Progenitor cell of endocrine pancreas (in vitro differentiated cells): ENCODE data around the gene SYT1. TPM values are rescaled to one million over a fixed set of nuclear protein-coding genes. Genes with fewer than 3 reads are reported as not detected.

Experiments used
- DNase-seq: peaks from one replicate; pipeline ENCODE4 v3.0.0; 2021; ENCODE audit warnings: low spot score; ENCODE audit not compliant: unreplicated experiment
- H3K27ac Mint-ChIP-seq: 2 replicates; pipeline ENCODE4 v1.8.0; 2021; ENCODE audit warnings: mild to moderate bottlenecking, moderate library complexity, mixed read lengths
- H3K27me3 Mint-ChIP-seq: 2 replicates; pipeline ENCODE4 v1.8.0; 2021; ENCODE audit warnings: mixed read lengths
- H3K36me3 Mint-ChIP-seq: 2 replicates; pipeline ENCODE4 v1.8.0; 2022; ENCODE audit warnings: mixed read lengths; ENCODE audit not compliant: insufficient read depth
- H3K4me1 Mint-ChIP-seq: 2 replicates; pipeline ENCODE4 v1.8.0; 2021; ENCODE audit warnings: low read depth, mixed read lengths
- H3K4me3 Mint-ChIP-seq: 2 replicates; pipeline ENCODE4 v1.8.0; 2021; ENCODE audit warnings: low read depth, mild to moderate bottlenecking, moderate library complexity, mixed read lengths
- H3K9me3 Mint-ChIP-seq: 2 replicates; pipeline ENCODE4 v1.8.0; 2021; ENCODE audit warnings: low read depth, mixed read lengths
- total RNA-seq: library from RNA; stranded (reverse); gene quantifications from 2 replicates; pipeline ENCODE4 v1.2.1, GENCODE V29; 2021
- TF ChIP-seq, protein P1 (sequence below): fragments of 200-600 bp; sonication (generic); IDR thresholded peaks from one replicate; pipeline ENCODE4 v1.5.0; 2021; ENCODE audit warnings: antibody characterized with exemption, mild to moderate bottlenecking; ENCODE audit not compliant: unreplicated experiment

The SYT1 gene
- total RNA-seq, 1 donor from 2014 or later: 4.3 TPM

GRCh38 chr12:78952552-78952929, 88.0 kb downstream of the SYT1 start:
- TF ChIP-seq, protein P1, sequence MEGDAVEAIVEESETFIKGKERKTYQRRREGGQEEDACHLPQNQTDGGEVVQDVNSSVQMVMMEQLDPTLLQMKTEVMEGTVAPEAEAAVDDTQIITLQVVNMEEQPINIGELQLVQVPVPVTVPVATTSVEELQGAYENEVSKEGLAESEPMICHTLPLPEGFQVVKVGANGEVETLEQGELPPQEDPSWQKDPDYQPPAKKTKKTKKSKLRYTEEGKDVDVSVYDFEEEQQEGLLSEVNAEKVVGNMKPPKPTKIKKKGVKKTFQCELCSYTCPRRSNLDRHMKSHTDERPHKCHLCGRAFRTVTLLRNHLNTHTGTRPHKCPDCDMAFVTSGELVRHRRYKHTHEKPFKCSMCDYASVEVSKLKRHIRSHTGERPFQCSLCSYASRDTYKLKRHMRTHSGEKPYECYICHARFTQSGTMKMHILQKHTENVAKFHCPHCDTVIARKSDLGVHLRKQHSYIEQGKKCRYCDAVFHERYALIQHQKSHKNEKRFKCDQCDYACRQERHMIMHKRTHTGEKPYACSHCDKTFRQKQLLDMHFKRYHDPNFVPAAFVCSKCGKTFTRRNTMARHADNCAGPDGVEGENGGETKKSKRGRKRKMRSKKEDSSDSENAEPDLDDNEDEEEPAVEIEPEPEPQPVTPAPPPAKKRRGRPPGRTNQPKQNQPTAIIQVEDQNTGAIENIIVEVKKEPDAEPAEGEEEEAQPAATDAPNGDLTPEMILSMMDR: no peak
- Mint-ChIP-seq H3K36me3 (no peaks in the 10 kb centered on the region), H3K4me3 (no peak overlapping the region), H3K27me3 (no peaks in the 10 kb centered on the region), H3K27ac (no peak overlapping the region), H3K4me1 (no peaks in the 10 kb centered on the region), H3K9me3 (no peaks in the 10 kb centered on the region)
- DNase-seq: no peak

- no peaks in the 10 kb centered on the region for H3K36me3 Mint-ChIP-seq
- no peaks in the 10 kb centered on the region for H3K9me3 Mint-ChIP-seq
- H3K4me1 Mint-ChIP-seq: peaks cover 3% of the 10 kb centered on the region
- no peak overlapping the region for H3K27ac Mint-ChIP-seq
- TF ChIP-seq, protein P1: no peak
- no peak for DNase-seq
- H3K27me3 Mint-ChIP-seq: no peaks in the 10 kb centered on the region
- H3K4me3 Mint-ChIP-seq: no peak overlapping the region
Measured at GRCh38 chr12:78958941-78959340, 94.4 kb downstream of the SYT1 start.

GRCh38 chr12:78959556-78959955, 95.0 kb downstream of the SYT1 start:
- no peaks in the 10 kb centered on the region for H3K9me3 Mint-ChIP-seq
- H3K36me3 Mint-ChIP-seq: no peaks in the 10 kb centered on the region
- H3K27ac Mint-ChIP-seq: no peak overlapping the region
- no peak overlapping the region for H3K4me3 Mint-ChIP-seq
- no peaks in the 10 kb centered on the region for H3K27me3 Mint-ChIP-seq
- TF ChIP-seq, protein P1: no peak
- DNase-seq: no peak
- H3K4me1 Mint-ChIP-seq: peaks cover 3% of the 10 kb centered on the region

- Mint-ChIP-seq H3K27me3 (no peaks in the 10 kb centered on the region), H3K36me3 (no peaks in the 10 kb centered on the region)
Measured at GRCh38 chr12:78961171-78961570, 96.6 kb downstream of the SYT1 start.

DNA sequence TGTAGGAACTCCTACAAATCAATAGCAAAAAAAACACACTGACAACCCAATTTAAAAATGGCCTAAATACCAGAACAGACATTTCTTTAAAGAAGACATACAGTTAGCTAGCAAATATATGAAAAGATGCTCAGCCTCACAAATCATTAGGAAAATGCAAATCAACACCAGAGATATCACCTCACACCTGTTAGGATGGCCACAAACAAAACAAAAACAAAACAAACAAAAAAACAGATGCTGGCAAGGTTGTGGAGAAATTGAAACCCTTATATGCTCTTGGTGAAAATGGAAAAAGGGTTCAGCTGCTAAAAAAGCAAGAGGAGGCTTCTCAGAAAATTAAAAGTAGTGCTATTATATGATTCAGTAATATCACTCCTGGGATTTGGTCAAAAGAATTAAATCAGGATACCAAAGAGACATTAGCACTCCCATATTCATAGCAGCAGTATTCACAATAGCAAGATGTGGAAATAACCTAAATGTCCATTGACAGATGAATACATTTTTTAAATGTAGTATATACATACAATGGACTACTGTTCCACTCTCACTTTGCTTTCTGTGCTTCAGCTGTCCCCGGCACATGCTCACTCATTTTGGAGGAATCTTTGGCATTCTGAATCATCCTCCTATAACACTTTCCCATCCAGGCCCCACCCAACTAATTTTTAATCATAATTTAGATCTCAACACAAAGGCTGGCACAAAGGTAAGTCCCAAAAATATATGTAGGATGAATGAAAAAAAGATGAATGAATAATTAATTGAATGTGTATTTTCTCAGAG, 99.1 kb downstream of the SYT1 start:
- H3K4me3 Mint-ChIP-seq: no peak overlapping the region
- no peaks in the 10 kb centered on the region for H3K36me3 Mint-ChIP-seq
- TF ChIP-seq, protein P1: no peak
- H3K4me1 Mint-ChIP-seq: no peaks in the 10 kb centered on the region
- H3K9me3 Mint-ChIP-seq: no peaks in the 10 kb centered on the region
- no peak overlapping the region for H3K27ac Mint-ChIP-seq
- DNase-seq: no peak
- no peaks in the 10 kb centered on the region for H3K27me3 Mint-ChIP-seq

More at GRCh38 chr12:78961171-78961570, 96.6 kb downstream of the SYT1 start:
- no peak overlapping the region for H3K27ac Mint-ChIP-seq
- TF ChIP-seq, protein P1: no peak
- peaks cover 3% of the 10 kb centered on the region for H3K4me1 Mint-ChIP-seq
- H3K4me3 Mint-ChIP-seq: no peak overlapping the region
- no peak for DNase-seq
- H3K9me3 Mint-ChIP-seq: no peaks in the 10 kb centered on the region
